IPS-NIHi7 (cell line): ENCODE data around the gene EHMT1.
"Not testable (repeated sequence)": the region's sequence is repeated elsewhere in the genome, so short reads cannot be mapped to it uniquely, and the experiment has no call there.

Source experiments
- DNase-seq: peaks from one replicate; pipeline ENCODE4 v3.0.0; 2012; ENCODE audit warnings: mixed read lengths; ENCODE audit errors: extremely low spot score

Gene EHMT1

DNA sequence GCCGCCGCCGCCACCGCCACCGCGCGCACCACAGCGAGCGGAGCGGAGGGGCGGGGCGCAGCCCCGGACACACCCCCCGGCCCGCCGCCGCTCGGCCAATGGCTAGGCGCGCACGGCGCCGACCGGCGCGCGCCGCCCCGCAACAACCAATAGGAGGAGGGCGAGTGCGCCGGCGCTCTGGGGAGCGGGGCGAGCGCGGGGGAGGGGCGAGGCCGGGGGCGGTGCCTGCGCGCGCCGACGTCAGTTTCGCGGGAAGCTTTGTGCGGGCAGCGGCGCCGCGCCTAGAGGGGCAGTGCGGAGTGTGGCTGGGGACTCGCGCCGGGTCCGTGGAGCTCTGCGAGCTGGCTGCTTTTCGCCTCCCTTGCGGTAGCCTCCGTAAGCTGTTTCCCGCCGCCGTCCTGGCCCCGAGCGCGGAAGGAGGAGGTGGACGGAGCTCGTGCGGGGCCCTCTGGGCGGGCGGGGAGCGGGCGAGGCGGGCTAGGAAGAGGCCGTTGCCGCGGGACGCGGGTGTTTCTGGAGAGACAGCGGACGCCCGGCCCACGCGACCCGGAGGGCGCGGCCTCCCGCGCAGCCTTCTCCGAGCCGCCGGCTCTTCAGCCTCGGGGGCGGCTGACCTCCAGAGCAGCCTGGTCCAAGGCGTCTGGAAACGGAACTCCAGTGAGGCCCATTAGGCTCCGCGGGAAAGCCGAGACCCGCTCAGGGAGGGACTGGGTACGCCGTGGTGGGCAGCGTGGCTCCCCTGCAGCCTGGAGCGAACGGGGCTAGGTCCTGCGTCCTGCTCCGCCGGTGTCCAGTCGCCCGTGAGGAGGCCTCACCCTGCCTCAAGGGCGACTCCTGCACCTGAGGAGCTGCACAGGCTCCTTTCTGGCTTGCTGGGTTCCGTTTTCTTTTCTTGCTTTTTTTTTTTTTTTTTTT is 28.1 kb upstream of the EHMT1 start, which contains the start of gene ZMYND19:
ZMYND19 (minus strand) TSS at position 44 of the 915 bp plus-strand sequence. CDS start 249 bp downstream, outside the sequence.
- DNase-seq: peak; percentile 99

DNA sequence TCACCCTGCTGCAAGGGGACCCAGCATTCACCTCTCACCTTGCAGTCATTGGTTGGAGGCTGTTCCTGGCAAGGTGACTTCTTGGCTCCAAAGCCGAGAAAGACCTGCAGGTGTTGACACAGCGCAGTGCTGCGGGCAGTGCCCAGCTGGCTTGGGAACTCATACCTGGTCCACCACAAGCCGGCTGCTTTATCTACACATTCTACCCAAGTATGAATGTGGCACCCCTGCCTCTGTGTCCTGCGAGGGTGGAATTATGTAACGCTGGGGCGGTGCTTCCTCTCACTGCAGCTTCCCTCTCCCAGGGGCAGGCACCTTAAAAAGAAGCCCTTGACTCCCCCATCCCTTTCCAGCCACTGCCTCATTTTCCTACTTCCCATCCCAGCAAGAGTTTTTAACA is 26.0 kb upstream of the EHMT1 start:
- DNase-seq: no peak

DNA sequence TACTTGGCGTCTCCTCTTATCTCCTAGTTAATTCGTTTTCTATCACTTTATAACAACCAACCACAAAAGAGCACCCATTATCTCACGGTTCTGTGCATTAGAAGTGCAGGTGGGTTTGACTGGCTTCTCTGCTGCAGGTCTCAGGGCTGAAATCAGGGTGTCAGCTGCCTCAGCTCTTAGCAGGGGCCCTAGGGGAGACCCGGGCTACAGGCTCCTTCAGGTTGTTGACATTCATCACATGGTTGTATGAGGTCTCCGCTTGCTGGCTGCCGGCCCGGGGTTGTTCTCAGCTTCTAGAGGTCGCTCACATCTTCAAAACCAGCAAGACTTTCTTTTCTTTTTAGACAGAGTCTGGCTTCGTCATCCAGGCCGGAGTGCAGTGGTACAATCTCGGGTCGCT is 25.6 kb upstream of the EHMT1 start:
- DNase-seq: no peak

DNA sequence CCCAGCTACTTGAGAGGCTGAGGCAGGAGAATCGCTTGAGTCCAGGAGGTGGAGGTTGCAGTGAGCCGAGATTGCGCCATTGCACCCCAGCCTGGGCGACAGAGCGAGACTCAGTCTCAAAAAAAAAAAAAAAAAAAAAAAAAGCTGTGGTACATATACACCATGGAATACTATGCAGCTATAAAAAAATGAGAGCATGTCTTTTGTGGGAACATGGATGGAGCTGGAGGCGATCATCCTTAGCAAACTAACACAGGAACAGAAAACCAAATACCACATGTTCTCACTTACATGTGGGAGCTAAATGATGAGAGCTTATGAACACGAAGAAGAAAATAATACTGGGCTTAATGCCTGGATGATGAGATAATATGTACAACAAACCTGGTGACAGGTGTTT is 22.2 kb upstream of the EHMT1 start:
- DNase-seq: not testable (repeated sequence)

DNA sequence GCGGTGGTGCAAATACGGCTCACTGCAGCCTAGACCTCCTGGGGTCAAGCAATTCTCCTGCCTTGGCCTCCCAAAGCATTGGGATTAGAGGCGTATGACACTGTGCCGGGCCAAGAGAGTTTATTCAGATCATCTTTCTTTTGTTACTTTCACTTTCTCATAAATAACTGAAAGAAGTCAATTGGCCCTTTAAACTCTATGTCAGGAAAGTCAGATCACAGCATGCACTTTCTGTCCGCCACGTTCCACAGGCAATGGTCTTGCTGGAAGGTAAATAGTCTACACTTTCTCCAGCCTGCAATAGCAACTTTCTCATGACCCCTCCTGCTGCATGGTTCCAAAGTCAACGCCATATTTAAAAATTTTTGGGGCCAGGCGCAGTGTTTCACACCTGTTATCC is 19.9 kb upstream of the EHMT1 start:
- DNase-seq: no peak

DNA sequence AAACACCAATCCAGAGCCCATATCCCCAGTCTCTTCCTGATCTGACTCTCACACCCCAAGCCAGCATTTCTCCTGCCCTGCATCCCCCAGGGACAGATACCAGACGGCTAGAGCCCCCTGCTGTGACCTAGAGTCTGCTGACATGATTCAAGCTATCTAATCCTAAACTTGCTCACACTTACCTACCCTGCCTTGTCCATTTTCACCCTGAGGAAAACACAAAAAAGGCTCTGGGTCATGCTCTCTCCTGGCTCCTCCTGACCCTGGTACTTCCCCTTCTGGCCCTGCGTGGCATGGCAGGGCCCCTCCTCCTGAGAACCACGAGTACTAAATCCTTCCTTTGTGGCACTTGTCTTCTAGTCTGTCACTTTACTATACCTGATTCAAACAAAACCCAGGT is 16.1 kb upstream of the EHMT1 start:
- no peak for DNase-seq

DNA sequence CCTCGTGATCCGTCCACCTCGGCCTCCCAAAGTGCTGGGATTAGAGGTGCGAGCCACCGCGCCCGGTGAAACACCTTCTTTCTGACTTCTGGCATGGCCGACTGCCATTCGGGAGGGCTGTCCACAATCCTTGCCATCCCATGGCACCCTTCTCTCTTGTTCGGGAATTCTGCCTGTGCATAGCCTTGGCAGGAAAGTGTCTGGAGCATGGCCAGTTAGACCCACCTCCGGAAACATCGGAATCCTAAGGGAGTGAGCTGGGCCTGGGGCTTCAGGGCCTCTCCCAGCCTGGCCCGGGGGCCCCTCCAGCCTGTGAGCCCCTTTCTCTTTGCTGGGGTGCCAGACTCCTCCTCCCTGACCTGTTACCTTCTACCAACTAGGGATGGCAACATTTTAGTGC is 14.9 kb upstream of the EHMT1 start:
- no peak for DNase-seq

DNA sequence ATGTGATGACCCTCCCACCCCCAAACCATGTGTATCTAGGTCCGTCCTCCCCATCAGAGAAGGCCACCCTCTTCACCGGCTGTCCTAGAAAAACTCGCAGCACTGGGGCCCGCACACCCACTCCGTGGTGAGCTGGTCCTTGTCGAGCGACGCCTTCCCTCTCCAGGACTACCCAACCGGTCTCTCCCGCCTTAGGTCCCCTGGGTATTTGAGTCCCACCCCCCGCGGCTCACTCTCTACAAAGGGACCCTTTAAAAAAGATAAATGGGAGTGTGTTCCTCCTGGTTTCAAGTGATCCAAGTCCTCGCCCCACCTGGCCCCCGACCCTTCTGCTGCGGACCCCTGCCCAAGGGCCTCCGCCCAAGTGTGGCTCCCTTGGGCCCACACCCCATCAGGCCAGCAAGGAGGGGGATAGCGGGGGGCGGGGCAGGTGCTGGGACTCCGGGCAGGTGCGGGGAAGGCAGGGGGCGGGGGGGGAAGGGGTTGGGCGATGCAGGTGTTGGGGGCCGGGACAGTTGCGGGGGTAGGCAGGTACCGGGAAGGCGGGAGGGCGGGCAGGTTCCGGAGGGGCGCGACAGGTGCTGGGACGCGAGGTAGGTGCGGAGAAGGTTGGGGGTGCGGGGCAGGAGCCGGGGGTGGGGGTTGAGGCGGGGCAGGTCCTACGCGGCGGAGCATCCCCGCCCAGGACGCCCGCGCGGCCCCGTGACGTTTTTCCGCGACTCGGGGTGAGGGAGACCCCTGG is 14.3 kb upstream of the EHMT1 start:
- DNase-seq: no peak

DNA sequence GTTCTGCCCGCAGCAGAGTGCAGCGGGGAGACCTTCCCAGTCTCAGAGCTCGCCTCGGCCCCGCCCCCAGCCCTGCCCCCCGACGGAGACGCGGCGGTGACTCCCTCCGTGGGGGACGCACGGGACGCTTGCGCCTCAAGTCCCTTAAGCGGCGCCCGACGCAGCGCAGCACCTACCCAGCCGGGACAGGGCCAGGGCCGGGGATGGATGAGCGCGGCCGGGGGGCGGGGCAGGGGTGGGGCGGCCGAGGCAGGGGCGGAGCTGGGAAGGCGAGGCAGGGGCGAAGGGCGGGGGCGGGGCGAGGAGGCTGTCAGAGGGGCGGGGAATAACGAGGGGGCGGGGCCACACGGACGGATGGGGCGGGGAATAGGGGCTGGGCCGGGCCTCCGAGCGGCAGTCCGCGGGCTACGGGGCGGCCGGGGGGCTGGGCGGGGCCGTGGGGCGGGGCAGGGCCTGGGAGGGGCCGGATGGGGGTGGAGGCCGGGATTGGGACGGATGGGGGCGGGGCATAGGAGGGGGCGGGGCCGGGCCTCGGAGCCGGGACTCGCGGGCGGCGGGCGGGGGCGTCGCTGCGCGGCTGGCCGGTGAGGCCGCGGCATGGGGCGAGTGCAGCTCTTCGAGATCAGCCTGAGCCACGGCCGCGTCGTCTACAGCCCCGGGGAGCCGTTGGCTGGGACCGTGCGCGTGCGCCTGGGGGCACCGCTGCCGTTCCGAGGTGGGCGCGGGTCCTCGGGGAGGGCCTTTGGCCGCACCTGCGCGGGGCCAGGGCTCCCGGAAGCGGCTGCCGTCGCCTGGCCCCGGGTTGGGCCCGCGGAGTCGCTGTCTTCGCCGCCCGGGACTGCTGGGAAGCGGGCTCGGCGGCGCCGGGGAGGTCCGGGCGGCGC is 13.4 kb upstream of the EHMT1 start, which contains the start of gene ARRDC1:
ARRDC1 (plus strand) TSS at position 566 of the 884 bp plus-strand sequence; CDS start at position 598, 32 bp downstream.
- DNase-seq: peak; percentile 97

DNA sequence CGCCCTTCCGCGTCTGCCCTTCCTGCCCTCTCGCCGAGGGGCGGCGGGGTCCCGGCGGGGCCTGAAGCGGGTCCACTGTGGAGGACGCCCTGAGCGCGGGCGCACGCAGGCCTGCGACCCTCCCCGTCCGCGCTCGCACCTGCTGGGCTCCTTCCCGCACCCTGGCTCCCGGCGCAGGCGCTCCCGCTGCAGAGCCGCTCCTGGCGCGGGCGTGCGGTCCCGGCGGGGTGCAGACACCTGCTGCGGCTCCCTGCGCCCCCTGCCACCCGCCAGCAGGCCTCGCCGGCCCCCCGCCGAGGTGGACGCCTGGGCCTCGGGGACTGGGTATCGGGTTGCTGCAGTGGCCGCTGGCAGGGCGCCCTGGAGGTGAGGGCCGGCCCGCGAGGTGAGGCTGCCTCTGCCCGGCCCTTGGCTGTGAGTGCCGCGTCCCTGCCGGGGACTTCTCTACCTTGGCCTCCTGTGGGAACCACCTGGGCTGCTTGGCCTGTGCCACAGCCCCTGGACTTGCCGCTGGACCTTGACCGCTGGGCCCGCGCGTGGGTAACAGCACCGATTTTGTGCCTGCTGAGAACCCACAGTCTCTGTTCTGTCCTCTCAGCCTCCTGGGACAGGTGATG is 12.7 kb upstream of the EHMT1 start:
- DNase-seq: no peak

DNA sequence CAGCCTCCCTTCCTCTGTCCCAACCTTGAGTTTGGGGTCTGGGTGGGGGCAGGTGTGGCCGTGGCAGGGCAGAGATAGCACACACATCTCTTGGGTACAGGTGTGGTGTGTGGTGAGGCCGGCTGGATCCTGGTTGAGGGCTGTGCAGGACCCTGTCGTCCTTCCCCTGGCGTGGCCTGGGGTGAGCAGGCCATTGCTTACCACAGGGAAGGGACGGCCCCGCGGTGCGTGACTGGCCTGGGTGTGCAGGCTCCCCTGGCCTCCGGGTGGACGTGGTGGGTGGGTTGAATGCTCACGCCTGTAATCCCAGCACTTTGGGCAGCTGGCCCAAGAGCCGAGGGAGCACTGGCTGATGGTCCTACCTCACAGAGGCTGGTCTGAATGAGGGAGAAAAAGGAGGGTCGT is 12.1 kb upstream of the EHMT1 start:
- DNase-seq: no peak

DNA sequence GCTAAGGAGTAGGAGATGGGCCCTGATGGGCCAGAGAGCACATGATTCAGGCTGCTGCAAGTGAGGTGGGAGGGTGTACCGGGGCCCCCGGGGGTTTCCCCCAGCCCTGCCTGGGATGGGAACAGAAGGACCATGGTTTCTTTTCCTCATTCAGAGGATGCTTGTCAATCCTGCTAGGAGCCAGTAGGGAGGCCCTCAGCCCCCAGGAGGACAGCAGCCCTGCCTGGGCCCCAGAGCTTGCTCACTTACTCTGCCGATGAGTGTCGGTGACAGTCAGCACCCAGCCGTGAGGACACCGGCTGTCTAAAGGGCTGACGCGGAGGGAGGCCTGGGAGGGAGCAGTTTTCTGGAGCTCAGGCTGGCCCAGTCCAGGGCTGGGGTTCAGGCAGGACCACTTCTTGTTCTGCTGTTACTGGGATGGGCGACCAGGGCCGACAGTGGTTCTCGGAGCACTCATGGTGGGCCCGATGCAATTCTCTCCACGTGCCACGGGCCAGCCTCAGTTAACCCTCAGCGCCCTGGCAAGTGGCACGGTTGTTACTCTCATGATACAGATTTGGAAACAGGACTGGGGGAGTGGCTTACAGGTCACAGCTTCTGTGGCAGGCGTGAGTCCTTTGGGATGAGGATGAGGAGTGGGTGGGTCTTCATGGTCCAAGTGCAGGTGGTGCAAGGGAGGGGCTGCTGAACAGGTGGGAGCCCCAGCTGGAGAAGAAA is 11.5 kb upstream of the EHMT1 start:
- DNase-seq: no peak

DNA sequence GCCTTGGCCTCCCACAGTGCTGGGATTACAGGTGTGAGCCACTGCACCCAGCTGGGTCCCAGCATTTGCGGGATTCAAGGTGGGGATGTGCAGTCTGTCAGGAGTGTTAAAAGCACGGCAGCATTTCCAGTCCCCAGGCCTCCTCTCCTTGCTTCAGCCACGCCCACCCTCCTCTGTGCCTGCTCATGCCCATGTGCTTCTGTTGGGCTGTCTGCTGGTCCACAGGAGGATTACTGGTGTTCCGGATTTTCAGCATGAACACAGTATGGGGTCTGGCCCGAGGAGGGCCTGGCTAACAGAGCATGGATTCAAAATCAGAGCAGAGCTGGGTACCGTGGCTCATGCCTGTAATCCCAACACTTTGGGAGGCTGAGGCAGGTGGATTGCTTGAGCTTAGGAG is 7.9 kb upstream of the EHMT1 start:
- no peak for DNase-seq

DNA sequence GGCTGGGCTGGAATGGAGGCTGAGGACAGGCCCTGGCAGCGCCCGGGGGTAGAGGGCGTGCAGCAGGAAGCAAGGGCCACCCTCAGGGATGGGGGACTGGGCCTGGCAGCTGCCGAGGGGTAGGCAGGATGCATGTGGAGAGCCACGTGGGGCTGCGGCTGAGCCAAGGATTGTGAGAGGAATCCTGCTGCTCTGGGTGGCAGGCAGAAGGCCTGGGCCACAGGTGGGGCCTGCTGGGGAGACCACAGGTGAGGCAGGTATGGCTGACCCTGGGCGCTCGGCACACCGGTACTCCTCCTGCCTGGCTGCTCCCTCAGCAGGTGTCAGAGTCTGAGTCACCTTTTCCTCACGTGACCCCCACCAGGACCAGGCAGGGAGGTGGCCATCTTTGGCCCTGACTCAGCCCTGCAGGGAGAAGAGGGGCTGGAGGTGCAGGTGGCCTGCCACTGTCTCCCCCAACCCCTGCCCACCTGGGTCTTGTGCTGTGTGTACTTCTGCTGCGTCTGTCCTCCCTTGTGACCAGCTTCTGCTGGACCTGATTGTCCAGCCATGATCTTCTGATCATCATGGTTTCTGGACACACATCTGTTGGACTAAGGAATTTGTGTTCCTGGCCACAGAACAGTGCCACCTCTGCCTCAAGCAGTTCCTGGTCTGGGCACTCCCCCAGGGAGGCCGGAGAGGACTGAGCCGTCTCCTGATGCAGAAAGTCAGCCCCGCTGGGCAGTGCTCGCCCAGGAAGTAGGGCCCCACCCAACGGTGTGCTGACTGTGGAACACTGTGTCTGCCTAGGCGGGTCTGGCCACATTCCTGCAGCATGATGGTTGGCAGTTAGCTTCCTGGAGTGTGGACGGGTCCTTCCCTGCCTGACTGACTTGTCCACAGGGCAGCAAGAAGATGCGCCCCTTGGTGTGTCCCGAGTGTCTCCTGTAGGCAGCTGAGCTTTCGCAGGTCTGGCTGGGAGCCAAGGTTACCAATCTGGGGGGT is 6.9 kb upstream of the EHMT1 start:
- peak; percentile 35 for DNase-seq

DNA sequence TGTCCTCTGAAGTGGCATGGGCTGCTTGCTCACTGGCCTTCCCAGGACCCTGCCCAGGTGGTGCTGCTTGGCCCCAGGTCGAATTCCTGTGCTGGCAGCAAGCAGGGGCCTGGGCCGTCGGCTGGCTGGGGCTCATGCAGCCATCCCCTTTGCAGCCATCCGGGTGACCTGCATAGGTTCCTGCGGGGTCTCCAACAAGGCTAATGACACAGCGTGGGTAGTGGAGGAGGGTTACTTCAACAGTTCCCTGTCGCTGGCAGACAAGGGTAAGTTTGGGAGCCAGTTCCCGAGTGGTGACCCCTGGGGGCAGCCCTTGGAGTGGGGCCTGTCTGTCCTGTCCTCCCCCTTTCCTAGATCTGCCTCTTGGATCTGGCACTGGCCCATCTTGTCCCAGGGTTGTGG is 6.1 kb upstream of the EHMT1 start:
- DNase-seq: no peak

DNA sequence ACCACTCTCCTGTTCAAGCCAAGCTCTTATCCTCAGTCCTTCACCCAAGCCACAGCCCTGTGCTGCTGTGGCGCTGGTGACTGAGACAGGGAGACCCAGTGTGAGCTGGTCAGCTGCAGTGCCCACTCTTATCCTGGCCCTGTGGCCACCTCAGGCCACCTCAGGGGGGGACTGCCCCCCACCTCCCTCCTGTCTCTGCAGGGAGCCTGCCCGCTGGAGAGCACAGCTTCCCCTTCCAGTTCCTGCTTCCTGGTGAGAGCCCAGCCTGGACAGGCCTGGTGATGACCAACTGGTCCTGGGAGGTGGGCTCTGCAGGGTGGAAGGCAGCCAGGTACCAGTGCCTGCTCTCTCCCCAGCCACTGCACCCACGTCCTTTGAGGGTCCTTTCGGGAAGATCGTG is 5.5 kb upstream of the EHMT1 start:
- no peak for DNase-seq

DNA sequence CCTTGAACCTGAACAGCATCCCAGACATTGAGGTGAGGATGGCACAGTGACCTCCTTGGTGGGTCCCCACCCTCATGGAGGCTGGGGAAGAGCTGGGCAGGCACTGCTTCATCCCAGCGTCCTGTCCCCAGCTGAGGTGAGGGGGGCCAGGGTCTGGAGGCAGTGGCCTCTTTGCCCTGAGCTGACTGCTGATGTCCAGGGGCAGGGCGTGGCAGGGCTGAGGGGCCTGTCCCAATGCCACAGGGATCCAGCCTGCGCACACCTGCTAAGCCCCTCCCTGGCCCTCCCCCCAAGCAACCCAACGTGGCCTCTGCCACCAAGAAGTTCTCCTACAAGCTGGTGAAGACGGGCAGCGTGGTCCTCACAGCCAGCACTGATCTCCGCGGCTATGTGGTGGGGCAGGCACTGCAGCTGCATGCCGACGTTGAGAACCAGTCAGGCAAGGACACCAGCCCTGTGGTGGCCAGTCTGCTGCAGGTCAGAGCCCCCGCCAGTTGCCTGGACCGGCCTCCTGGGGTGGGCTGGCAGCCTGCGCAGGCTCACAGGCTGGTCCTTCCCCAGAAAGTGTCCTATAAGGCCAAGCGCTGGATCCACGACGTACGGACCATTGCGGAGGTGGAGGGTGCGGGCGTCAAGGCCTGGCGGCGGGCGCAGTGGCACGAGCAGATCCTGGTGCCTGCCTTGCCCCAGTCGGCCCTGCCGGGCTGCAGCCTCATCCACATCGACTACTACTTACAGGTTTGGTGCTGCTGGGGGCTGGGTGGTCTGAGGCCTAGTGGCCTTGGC is 4.9 kb upstream of the EHMT1 start:
- no peak for DNase-seq

DNA sequence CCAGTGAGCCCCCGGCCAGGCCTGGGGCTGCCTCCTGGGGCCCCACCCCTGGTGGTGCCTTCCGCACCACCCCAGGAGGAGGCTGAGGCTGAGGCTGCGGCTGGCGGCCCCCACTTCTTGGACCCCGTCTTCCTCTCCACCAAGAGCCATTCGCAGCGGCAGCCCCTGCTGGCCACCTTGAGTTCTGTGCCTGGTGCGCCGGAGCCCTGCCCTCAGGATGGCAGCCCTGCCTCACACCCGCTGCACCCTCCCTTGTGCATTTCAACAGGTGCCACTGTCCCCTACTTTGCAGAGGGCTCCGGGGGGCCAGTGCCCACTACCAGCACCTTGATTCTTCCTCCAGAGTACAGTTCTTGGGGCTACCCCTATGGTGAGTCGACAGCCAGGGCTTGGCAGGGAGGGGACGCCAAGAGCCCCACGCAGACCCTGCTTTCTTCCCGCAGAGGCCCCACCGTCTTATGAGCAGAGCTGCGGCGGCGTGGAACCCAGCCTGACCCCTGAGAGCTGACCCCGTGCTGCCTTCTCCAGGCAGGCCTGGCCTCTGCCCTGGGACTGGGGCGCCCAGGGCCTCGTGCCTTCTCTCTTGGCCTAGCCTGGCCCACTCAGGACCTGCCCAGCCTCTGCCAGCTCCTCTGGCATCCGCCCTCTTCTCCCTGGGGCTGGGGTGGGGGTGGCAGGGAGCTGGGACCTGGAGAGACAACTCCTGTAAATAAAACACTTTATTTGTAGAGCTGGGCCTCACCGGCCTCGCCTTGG is 4.0 kb upstream of the EHMT1 start:
- DNase-seq: no peak
